IPS-15b (cell line): ENCODE results near the gene NKAIN4.

Source experiments
- H3K27me3 ChIP-seq: one replicate; pipeline ENCODE4 v1.6.1; 2013; ENCODE audit warnings: low read length; ENCODE audit not compliant: control insufficient read depth, insufficient read depth
- H3K36me3 ChIP-seq: one replicate; pipeline ENCODE4 v1.6.1; 2013; ENCODE audit warnings: low read length; ENCODE audit not compliant: control insufficient read depth, insufficient read depth
- H3K4me1 ChIP-seq: one replicate; pipeline ENCODE4 v1.6.1; 2013; ENCODE audit warnings: mild to moderate bottlenecking, low read length; ENCODE audit not compliant: control insufficient read depth, insufficient read depth
- H3K4me3 ChIP-seq: one replicate; pipeline ENCODE4 v1.5.1; 2013; ENCODE audit warnings: low read depth, low read length
- H3K9ac ChIP-seq: one replicate; pipeline ENCODE4 v1.6.1; 2013; ENCODE audit warnings: low read depth, mild to moderate bottlenecking, low read length
- H3K9me3 ChIP-seq: one replicate; pipeline ENCODE4 v1.6.1; 2013; ENCODE audit warnings: mild to moderate bottlenecking, low read length; ENCODE audit not compliant: control insufficient read depth, insufficient read depth

NKAIN4 gene

GRCh38 chr20:63216849-63217471, 37.3 kb downstream of the NKAIN4 start:
- peak overlapping the region; percentile 83 for H3K9ac ChIP-seq
- H3K4me3 ChIP-seq: peak overlapping the region; percentile 61
- H3K36me3 ChIP-seq: peaks cover 17% of the 10 kb centered on the region
- no peaks in the 10 kb centered on the region for H3K9me3 ChIP-seq
- peaks cover 14% of the 10 kb centered on the region for H3K4me1 ChIP-seq
- no peaks in the 10 kb centered on the region for H3K27me3 ChIP-seq

GRCh38 chr20:63216041-63216848, 38.0 kb downstream of the NKAIN4 start, which contains the start of gene YTHDF1:
TSS of gene YTHDF1 (minus strand) at chr20:63216131. CDS start at chr20:63215892, 239 bp downstream.
- H3K36me3 ChIP-seq: peaks cover 22% of the 10 kb centered on the region
- peak within 1 kb of the TSS; percentile 88 for H3K9ac ChIP-seq
- no peaks in the 10 kb centered on the region for H3K27me3 ChIP-seq
- H3K4me1 ChIP-seq: peaks cover 14% of the 10 kb centered on the region
- H3K9me3 ChIP-seq: no peaks in the 10 kb centered on the region
- peak within 1 kb of the TSS; percentile 94 for H3K4me3 ChIP-seq

GRCh38 chr20:63215101-63216040, 38.9 kb downstream of the NKAIN4 start:
- Histone ChIP-seq H3K9ac (peak overlapping the region; percentile 88), H3K4me3 (peak overlapping the region; percentile 94), H3K36me3 (peaks cover 27% of the 10 kb centered on the region), H3K4me1 (peaks cover 14% of the 10 kb centered on the region), H3K9me3 (no peaks in the 10 kb centered on the region), H3K27me3 (no peaks in the 10 kb centered on the region)

GRCh38 chr20:63214514-63214913, 39.7 kb downstream of the NKAIN4 start:
- Histone ChIP-seq H3K9ac (no peak overlapping the region), H3K4me1 (peaks cover 14% of the 10 kb centered on the region), H3K4me3 (peak overlapping the region; percentile 94), H3K36me3 (peaks cover 35% of the 10 kb centered on the region), H3K9me3 (no peaks in the 10 kb centered on the region), H3K27me3 (no peaks in the 10 kb centered on the region)

GRCh38 chr20:63212792-63213191, 41.5 kb downstream of the NKAIN4 start:
- H3K4me3 ChIP-seq: no peak overlapping the region
- no peaks in the 10 kb centered on the region for H3K9me3 ChIP-seq
- no peak overlapping the region for H3K9ac ChIP-seq
- peaks cover 47% of the 10 kb centered on the region for H3K36me3 ChIP-seq
- peaks cover 14% of the 10 kb centered on the region for H3K4me1 ChIP-seq
- no peaks in the 10 kb centered on the region for H3K27me3 ChIP-seq

DNA sequence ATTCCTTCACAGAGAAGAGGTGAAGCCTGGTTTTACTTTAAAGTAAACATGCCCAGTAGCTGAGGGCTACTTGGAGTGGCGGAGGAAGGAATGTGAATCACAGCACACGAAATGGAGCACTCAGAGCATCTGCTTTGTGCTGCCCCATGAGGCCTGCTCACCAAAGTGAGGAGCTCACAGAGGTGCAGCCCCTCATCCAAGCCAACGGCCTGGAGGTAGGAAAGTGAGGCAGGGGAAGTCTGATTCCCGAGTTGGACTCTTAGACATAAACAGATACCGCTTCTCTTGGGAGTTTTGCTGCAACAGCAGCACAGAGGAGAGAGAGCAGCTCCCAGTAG, 41.9 kb downstream of the NKAIN4 start:
- H3K9me3 ChIP-seq: no peaks in the 10 kb centered on the region
- peaks cover 51% of the 10 kb centered on the region for H3K36me3 ChIP-seq
- H3K9ac ChIP-seq: no peak overlapping the region
- no peaks in the 10 kb centered on the region for H3K27me3 ChIP-seq
- H3K4me1 ChIP-seq: peaks cover 14% of the 10 kb centered on the region
- H3K4me3 ChIP-seq: no peak overlapping the region

DNA sequence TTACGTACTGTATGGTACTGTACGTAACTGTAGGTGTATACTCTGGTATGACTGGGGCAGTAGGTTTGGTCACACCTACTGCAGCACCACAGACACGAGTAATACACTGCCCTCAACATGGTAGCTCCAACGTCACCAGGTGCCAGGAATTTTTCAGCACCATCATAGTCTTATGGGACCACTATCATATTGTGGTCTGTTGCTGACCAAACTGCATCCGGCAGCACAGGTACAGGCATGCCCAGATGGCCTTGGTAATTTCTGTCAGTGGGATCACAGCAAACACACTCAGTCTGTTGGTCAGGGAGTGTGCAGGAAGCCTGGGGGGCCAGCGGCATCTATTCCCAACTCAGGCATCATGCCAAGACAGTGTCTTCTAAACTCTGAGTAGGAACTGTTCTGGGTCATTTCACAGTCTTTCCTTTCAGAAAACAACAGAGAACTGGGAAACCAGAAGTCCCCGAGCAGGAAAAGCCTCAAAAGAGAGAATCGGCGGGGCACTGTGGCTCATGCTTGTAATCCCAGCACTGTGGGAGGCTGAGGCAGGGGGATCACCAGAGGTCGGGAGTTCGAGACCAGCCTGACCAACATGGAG, 44.2 kb downstream of the NKAIN4 start:
- H3K27me3 ChIP-seq: no peaks in the 10 kb centered on the region
- no peak overlapping the region for H3K4me3 ChIP-seq
- H3K4me1 ChIP-seq: peaks cover 10% of the 10 kb centered on the region
- H3K9me3 ChIP-seq: no peaks in the 10 kb centered on the region
- peaks cover 62% of the 10 kb centered on the region for H3K36me3 ChIP-seq
- H3K9ac ChIP-seq: no peak overlapping the region

GRCh38 chr20:63208346-63208909, 45.8 kb downstream of the NKAIN4 start:
- H3K9me3 ChIP-seq: no peaks in the 10 kb centered on the region
- H3K36me3 ChIP-seq: peaks cover 70% of the 10 kb centered on the region
- no peak overlapping the region for H3K9ac ChIP-seq
- H3K4me3 ChIP-seq: no peak overlapping the region
- H3K27me3 ChIP-seq: no peaks in the 10 kb centered on the region
- H3K4me1 ChIP-seq: peaks cover 7% of the 10 kb centered on the region

GRCh38 chr20:63206878-63207277, 47.4 kb downstream of the NKAIN4 start:
- no peak overlapping the region for H3K4me3 ChIP-seq
- H3K27me3 ChIP-seq: no peaks in the 10 kb centered on the region
- no peak overlapping the region for H3K9ac ChIP-seq
- no peaks in the 10 kb centered on the region for H3K4me1 ChIP-seq
- H3K36me3 ChIP-seq: peaks cover 70% of the 10 kb centered on the region
- no peaks in the 10 kb centered on the region for H3K9me3 ChIP-seq

DNA sequence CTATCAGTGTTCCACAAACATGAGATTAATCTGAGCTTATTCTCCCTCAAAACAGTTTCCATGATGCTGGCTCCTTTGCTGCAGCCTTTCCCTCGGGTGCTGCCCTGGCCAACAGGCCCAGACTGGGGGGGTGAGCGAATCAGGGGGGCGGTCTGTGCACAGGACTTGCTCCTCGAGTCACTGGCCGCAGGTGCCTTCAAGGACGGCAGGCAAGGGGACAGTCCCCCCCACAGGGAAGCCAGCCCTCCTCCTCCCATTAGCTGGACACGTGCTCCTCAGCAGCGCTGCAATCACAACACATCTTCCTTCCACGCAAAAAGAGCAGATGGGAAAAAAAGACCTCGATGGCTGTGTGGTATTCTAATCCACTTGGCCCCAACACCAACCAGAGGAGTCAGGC, 48.4 kb downstream of the NKAIN4 start:
- Histone ChIP-seq H3K9me3 (no peaks in the 10 kb centered on the region), H3K36me3 (peaks cover 64% of the 10 kb centered on the region), H3K9ac (no peak overlapping the region), H3K27me3 (no peaks in the 10 kb centered on the region), H3K4me1 (no peaks in the 10 kb centered on the region), H3K4me3 (no peak overlapping the region)

GRCh38 chr20:63204362-63204761, 49.9 kb downstream of the NKAIN4 start:
- H3K36me3 ChIP-seq: peaks cover 55% of the 10 kb centered on the region
- no peaks in the 10 kb centered on the region for H3K4me1 ChIP-seq
- H3K27me3 ChIP-seq: no peaks in the 10 kb centered on the region
- H3K9me3 ChIP-seq: no peaks in the 10 kb centered on the region
- no peak overlapping the region for H3K9ac ChIP-seq
- H3K4me3 ChIP-seq: no peak overlapping the region
